HepG2 (cell line): ENCODE data around the gene KLF13. TPM values are rescaled to one million over a fixed set of nuclear protein-coding genes. Genes with fewer than 3 reads are reported as not detected.

Source experiments
- ATAC-seq: fragments of 200-7000 bp; cut with Tn5 transposase; 3 replicates; pipeline ENCODE4 v1.9.1; 2020; ENCODE audit warnings: mild to moderate bottlenecking, moderate library complexity
- BruUV-seq: library from RNA; stranded (reverse); fragments of 400-500 nt; replicated peaks from 2 replicates; lab custom pipeline; 2021; lab: Mats Ljungman, UMichigan
- CTCF ChIA-PET: fragments of 300-600 bp; formaldehyde crosslinking; extraction: SDS; loops from one replicate; lab custom pipeline; 2021; ENCODE audit warnings: low total read pairs, inconsistent platforms, low intra/inter-chr PET ratio; lab: Yijun Ruan, JAX
- POLR2A ChIA-PET: fragments of 350-600 bp; sonication (Branson Sonifier 250); formaldehyde crosslinking; loops from one replicate; lab custom pipeline; 2020; ENCODE audit warnings: antibody characterized with exemption, inconsistent platforms; lab: Yijun Ruan, JAX
- DNase-seq: peaks from one replicate; pipeline ENCODE4 v3.0.0-alpha.2; 2015; ENCODE audit warnings: low spot score
- FAIRE-seq: peaks from 3 replicates; lab custom pipeline; 2011; peaks lifted over from hg19 to GRCh38; lab: Jason Lieb, UNC
- H2AFZ ChIP-seq: one replicate; pipeline ENCODE4 v1.6.1; 2011; ENCODE audit warnings: low read length, inconsistent platforms
- H3K27ac ChIP-seq: fragments of 300-600 bp; 3 replicates; pipeline ENCODE4 v1.8.0; 2011; ENCODE audit warnings: mixed run types, mild to moderate bottlenecking, mixed read lengths, low read length, inconsistent platforms; ENCODE audit not compliant: insufficient read depth; ENCODE audit errors: extremely low read length
- H3K27me3 ChIP-seq, 2 experiments: fragments of 200-600 bp in 1 of 2; 2 replicates in 1 of 2; 3 replicates in 1 of 2; pipeline versions ENCODE4 v1.6.0 to v1.8.0; 2011; ENCODE audit warnings: low read length in 2 of 2, mild to moderate bottlenecking in 2 of 2, moderate library complexity in 2 of 2, inconsistent platforms in 1 of 2; ENCODE audit not compliant: insufficient read depth in 2 of 2, control insufficient read depth in 1 of 2
- H3K36me3 ChIP-seq, 2 experiments: fragments of 200-600 bp in 1 of 2; replicated peaks in 1 of 2; 2 replicates in 1 of 2; 3 replicates in 1 of 2; pipeline versions ENCODE4 v1.5.1 to v1.8.0; 2011; ENCODE audit warnings: low read length in 2 of 2, inconsistent platforms in 1 of 2; ENCODE audit not compliant: insufficient read depth in 2 of 2, control insufficient read depth in 1 of 2
- H3K4me1 ChIP-seq: 2 replicates; pipeline ENCODE4 v1.5.1; 2012; ENCODE audit warnings: low read length, inconsistent platforms; ENCODE audit not compliant: insufficient read depth
- H3K4me2 ChIP-seq: 2 replicates; pipeline ENCODE4 v1.6.0; 2011; ENCODE audit warnings: low read depth, low read length, inconsistent platforms
- H3K4me3 ChIP-seq, 3 experiments: fragments of 200-600 bp in 1 of 3; sonication (generic), shearing (Covaris generic) in 1 of 3; replicated peaks in 1 of 3; 2 replicates each; pipeline ENCODE4 v1.5.1; 2011 to 2016; ENCODE audit warnings: low read length in 3 of 3, inconsistent platforms in 2 of 3, low read depth in 2 of 3, mild to moderate bottlenecking in 2 of 3, control low read depth in 1 of 3, mixed read lengths in 1 of 3; ENCODE audit not compliant: insufficient read depth in 1 of 3
- H3K79me2 ChIP-seq: one replicate; pipeline ENCODE4 v1.6.1; 2011; ENCODE audit warnings: low read length, inconsistent platforms; ENCODE audit not compliant: insufficient read depth
- H3K9ac ChIP-seq: 2 replicates; pipeline ENCODE4 v1.6.0; 2011; ENCODE audit warnings: mild to moderate bottlenecking, low read depth, low read length, inconsistent platforms; ENCODE audit not compliant: insufficient read depth
- H3K9me3 ChIP-seq: 2 replicates; pipeline ENCODE4 v1.5.1; 2012; ENCODE audit warnings: mild to moderate bottlenecking, low read length
- H4K20me1 ChIP-seq: 2 replicates; pipeline ENCODE4 v1.6.0; 2011; ENCODE audit warnings: inconsistent platforms, mild to moderate bottlenecking, low read length, moderate library complexity; ENCODE audit not compliant: insufficient read depth
- CAMTA2 ChIP-seq: sonication (generic); formaldehyde crosslinking; IDR thresholded peaks from 2 replicates; pipeline ENCODE4 v1.4.0; 2020; ENCODE audit warnings: mild to moderate bottlenecking, missing genetic modification reagents, borderline replicate concordance
- NRL ChIP-seq: sonication (generic); formaldehyde crosslinking; IDR thresholded peaks from 2 replicates; pipeline ENCODE4 v1.5.0; 2020; ENCODE audit warnings: missing genetic modification reagents, mild to moderate bottlenecking, moderate library complexity, borderline replicate concordance
- TCF12 ChIP-seq, 2 experiments: fragments of 450-650 bp in 1 of 2; sonication (generic) in 1 of 2; formaldehyde crosslinking in 1 of 2; IDR thresholded peaks; 2 replicates each; pipeline versions ENCODE4 v1.6.1 to v1.8.0; 2017 to 2022; ENCODE audit warnings: antibody characterized with exemption in 1 of 2, mild to moderate bottlenecking in 1 of 2, missing genetic modification reagents in 1 of 2, moderate library complexity in 1 of 2
- ZBTB33 ChIP-seq: sonication (generic); formaldehyde crosslinking; IDR thresholded peaks from 2 replicates; pipeline ENCODE4 v1.4.0; 2020; ENCODE audit warnings: missing genetic modification reagents
- ZSCAN21 ChIP-seq: sonication (generic); formaldehyde crosslinking; IDR thresholded peaks from 2 replicates; pipeline ENCODE4 v1.8.0; 2022; ENCODE audit warnings: mild to moderate bottlenecking, missing genetic modification reagents, moderate library complexity, borderline replicate concordance
- WGBS: methylation state at CpG from one replicate; pipeline ENCODE4 v1.1.6; 2017; ENCODE audit warnings: low lambda C conversion rate; 5-methylcytosine and 5-hydroxymethylcytosine counted together
- in situ Hi-C: cut with HindIII; loops from 2 replicates; pipeline ENCODE4 v1.10.0; 2017; ENCODE audit warnings: low pct_unique_long_range_greater_than_20kb; ENCODE audit not compliant: extremely low pct_ligation_motif_present
- intact Hi-C: fragments of 100-400 bp; cut with micrococcal nuclease; formaldehyde crosslinking; loops from one replicate; pipeline ENCODE4 v1.10.0; 2022; ENCODE audit not compliant: unreplicated experiment
- polyA plus RNA-seq, 8 experiments: library from polyadenylated mRNA; depleted of rRNA in 3 of 8; stranded (reverse) in 7 of 8; unstranded in 1 of 8; fragments of >200 nt; fragmentation: Illumina TruSeq in 4 of 8; extraction: Trizol in 4 of 8; gene quantifications; 2 replicates each; pipeline versions ENCODE4 v1.2.1 to v1.2.3, GENCODE V29; 2011 to 2016; ENCODE audit warnings: low read depth in 4 of 8, missing spikeins in 1 of 8, mixed read lengths in 1 of 8; ENCODE audit not compliant: insufficient read depth in 1 of 8
- total RNA-seq, 5 experiments: library from RNA; depleted of rRNA; stranded (reverse); fragments of >200 nt; fragmentation: Illumina TruSeq; extraction: Trizol; gene quantifications; 2 replicates each; pipeline ENCODE4 v1.2.3, GENCODE V29; 2016; ENCODE audit warnings: low read depth in 1 of 5

The KLF13 gene
- total and polyA plus RNA-seq, 2 of the 13 experiments (the other 11 are each of a cell fraction or from before 2014, with no cell fraction given), result 16.8 to 25.1 TPM

DNA sequence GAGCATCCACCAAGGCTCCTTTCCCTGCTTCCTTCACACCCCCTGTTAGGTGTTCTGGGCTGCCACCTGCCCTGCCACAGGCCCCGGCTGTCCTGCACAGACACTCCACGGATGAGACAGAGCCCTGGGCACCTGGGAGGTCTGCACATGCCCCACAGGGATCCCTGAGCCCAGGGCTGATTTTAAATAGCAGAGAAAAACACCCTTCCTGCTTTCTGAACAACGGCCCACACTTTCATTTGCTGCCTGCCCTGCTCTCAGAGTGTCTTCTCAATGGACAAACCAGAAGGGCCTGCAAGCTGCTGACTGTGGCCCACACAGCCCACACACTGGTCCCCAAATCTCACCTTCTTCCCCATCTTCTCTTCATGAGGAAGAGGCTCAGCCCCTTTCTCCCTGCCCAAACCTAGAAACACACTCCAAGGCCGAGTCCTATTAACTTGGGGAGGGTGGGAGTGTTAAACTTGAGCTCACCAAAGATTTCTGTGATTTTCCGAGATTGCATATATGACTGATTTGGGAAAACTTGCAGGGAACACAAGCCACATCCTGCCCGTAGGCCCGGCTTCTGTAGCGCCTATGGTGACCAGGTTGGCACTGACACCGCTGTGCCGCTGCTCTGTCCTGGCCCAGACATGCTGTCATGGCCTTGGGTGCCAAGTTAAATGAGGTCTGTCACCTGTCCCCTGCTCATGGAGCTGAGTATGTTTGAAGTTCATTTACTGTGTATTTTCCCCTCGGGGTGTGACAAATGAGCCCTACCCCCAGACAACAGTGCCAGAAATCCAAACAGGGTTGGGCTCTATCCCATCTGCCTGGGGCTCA lies 47.2 kb upstream of the KLF13 start:
- peak; percentile 46 for ATAC-seq
- FAIRE-seq, result no peak
- Histone ChIP-seq H3K36me3 (no peaks in the 10 kb centered on the region), H3K4me2 (peak overlapping the region; percentile 74), H4K20me1 (no peaks in the 10 kb centered on the region), H3K79me2 (no peaks in the 10 kb centered on the region), H3K27ac (no peak overlapping the region), H3K9ac (peak overlapping the region; percentile 39; the same call in 1 of the 2 replicates), H2AFZ (no peak overlapping the region), H3K27me3 (no peaks in the 10 kb centered on the region), H3K9me3 (no peaks in the 10 kb centered on the region), H3K4me1 (peaks cover 39% of the 10 kb centered on the region), H3K4me3 (peak overlapping the region in 2 of 3 experiments; percentile 36 to 65; a peak in 2 of 6 replicates)
- intact Hi-C loops (no loop called here), in situ Hi-C loops (no loop called here)
- WGBS, result 35% methylated on average over 6 of the region's 11 CpGs
- peak; percentile 50; the same call in 1 of the 2 replicates for TF ChIP-seq ZBTB33 (CRISPR knock-in tag)
- 0 out of 2 replicates have a peak, but pooled peaks have one; percentile 19 for TF ChIP-seq NRL
- TF ChIP-seq CAMTA2 (CRISPR knock-in tag), result no peak
- 0 out of 2 replicates have a peak, but pooled peaks have one; percentile 19 for TF ChIP-seq ZSCAN21
- no peak for TF ChIP-seq TCF12 (IDR thresholded peaks at IDR 0.05)
- TF ChIP-seq TCF12 (CRISPR knock-in tag; IDR thresholded peaks at IDR 0.05), result no peak
- CTCF ChIA-PET, result no interaction called here
- no peak for DNase-seq
- POLR2A ChIA-PET, result interaction anchor here (1.2 to 1.9 kb wide), 2 partner anchors 14 to 15 kb away, joined by 5 to 12 read pairs; no protein-coding TSS in a partner anchor
- no TSS peak for BruUV-seq
